HG02571 (cell line): ENCODE data around the gene GPR143.
"Not testable (repeated sequence)": the region's sequence is repeated elsewhere in the genome, so short reads cannot be mapped to it uniquely, and the experiment has no call there.

Experiments used
- ATAC-seq: cut with Tn5 transposase; IDR thresholded peaks from one replicate; pipeline ENCODE4 v1.9.1; 2021; ENCODE audit warnings: mild to moderate bottlenecking, moderate library complexity; ENCODE audit not compliant: unreplicated experiment

The GPR143 gene

DNA sequence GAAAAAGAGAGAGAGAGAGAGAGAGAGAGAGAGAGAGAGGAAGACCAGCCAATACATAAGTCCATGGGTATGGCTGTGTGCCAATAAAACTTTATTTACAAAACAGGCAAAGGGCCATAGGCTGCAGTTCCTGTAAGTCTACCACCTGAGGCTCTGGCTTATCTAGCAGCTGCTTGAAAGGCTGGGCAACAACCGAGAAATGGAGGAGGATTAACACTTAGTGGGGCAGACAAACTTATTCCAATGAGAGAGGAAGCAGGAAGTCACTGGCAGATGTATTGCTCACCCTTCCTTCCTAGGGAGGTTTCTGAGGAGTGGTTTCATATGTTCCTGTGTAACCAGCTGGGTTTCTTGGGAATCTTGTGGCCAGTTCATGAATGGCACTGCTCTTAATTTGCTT lies 4.7 kb upstream of the GPR143 start:
- ATAC-seq = no peak

DNA sequence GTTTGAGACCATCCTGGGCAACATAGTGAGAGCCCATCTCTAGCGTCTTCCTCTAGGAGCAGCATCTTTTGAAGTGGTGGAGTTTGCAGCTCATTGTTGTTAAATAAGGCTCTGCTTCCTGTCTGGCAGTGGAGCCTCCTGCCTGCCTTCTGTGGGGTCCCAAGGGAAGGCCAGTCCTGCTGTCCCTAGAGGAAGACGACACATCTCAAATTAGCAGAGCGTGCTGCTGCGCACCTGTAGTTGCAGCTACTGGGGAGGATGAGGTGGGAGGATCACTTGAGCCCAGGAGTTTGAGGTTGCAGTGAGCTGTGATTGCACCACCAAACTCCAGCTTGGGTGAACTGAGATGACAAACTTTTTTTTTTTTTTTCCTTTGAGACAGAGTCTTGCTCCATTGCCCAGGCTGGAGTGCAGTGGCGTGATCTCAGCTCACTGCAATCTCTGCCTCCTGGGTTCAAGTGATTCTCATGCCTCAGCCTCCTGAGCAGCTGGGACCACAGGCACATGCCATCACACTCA lies 2.7 kb upstream of the GPR143 start:
- not testable (repeated sequence) for ATAC-seq

DNA sequence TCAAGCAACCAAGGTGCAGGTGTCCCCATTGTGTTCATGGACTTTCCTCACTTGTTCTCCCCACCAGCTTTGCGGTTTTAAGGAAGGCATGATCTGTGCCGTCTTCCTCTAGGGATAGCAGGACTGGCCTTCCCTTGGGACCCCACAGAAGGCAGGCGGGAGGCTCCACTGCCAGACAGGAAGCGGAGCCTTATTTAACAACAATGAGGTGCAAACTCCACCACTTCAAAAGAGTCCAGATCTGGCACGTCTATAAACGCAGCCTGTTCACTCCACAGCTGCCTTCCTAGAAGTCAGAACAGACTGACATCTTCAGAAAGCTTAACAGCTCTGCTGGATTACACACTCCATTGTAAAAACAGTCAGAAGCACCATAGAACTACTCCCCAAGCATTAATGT lies 1.7 kb upstream of the GPR143 start:
- no peak for ATAC-seq

DNA sequence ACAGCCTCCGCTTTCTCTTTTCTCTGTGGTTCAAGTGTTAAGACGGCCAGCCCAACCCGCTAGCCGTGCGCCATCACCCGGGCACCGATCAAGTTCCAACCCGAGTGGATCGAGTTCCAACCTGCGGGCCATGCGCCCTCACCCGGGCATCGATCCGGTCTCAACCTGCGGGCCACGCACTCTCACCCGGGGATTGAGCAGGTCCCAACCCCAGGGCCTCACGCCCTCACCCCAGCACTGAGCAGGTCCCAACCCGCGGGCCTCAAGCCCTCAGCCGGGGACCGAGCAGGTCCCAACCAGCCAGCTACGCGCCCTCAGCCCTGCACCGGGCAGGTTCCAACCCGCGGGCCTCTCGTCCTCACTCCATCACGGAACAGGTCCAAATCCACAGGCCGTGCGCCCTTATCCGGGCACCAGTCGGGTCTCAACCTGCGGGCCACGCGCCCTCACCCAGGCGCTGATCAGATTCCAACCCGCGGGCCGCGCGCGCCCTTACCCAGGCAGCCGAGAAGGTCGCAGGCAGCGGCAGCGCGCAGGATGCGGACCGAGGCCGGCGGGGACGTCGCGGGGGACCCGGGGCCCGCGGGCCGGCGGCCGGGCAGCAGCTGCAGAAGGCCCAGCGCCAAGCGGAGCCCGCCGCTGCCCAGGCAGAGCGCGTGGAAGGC lies 443 bp downstream of the GPR143 start:
- no peak for ATAC-seq

DNA sequence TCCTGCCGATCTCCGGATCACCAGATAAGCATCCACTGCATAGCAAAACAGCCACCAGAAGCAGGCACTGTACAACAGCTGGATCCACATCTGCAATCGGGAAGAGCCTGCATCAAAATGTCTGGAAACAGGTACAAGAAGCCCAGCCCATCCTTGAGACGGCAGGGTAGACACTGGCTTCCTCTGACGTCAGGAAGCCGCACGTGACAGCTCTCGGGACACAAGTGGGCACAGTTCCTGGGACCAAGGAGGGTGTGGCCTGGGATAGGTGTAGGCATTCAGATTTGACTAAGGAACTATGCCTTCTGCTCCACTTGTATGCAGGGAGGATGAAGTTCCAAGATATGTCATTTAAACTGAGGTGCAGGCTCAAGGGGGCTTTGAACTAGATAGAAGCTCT lies 6.3 kb downstream of the GPR143 start:
- no peak for ATAC-seq

DNA sequence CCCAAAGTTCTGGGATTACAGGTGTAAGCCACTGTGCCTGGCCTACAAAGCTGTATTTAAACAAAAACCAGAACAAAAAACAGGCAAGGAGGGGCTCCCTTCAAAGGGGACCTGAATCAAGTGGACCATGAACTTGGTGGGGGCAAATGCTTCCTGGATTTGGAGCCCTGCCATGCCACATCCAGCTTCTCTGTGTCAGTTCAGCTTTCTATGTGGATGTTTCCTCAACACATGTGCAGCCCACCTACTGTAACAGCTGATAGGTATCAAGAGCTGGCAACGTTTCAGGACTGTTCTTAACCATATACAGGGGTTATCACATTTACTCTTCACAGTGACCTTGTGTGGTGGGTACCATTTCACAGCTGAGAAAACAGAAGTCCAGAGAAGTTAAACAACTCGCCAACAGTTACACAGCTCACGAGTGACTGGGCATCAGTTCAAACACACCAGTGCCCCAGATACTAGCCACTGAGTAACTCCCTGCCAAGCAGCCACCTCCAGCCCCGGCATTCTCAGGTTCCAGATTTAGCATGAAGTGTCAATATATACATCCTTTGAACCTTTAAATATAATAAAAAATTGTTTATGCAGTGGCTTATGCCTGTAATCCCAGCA lies 7.5 kb downstream of the GPR143 start:
- ATAC-seq = no peak

DNA sequence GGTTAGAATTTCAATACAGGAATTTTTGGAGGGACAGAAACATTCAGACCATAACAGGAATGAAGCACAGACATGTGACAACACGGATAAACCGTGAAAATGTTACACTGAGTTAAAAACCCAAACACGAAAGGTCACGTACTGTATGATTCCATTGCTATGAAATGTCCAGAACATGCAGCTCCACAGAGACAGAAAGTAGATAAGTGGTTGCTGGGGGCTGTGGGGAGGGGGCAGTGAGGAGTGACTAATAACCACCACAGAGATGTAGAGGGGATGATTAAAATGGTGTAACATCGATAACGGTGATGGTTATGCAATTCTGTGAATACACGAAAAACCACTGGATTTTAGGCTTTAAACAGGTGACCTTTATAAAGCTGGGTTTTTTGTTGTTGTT lies 8.3 kb downstream of the GPR143 start:
- ATAC-seq = no peak

DNA sequence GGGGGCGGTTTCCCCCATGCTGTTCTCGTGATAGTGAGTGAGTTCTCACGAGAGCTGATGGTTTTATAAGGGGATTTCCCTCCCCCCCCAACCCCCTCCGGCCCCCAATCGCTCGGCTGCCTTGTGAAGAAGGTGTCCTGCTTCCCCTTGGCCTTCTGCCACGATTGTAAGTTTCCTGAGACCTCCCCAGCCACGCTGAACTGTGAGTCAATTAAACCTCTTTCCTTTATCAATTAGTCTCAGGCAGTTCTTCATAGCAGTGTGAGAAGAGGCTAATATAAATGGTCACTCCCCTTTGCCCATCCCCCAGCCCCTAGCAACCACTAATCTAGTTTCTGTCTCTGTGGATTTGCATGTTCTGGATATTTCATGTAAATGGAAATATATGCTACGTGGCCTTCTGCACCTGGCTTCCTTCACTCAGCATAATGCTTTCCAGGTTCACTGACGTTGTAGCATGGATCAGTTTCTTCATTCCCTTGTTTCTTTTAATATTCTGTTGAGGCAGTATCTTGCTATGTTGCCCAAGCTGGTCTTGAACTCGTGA lies 16.4 kb downstream of the GPR143 start:
- no peak for ATAC-seq

DNA sequence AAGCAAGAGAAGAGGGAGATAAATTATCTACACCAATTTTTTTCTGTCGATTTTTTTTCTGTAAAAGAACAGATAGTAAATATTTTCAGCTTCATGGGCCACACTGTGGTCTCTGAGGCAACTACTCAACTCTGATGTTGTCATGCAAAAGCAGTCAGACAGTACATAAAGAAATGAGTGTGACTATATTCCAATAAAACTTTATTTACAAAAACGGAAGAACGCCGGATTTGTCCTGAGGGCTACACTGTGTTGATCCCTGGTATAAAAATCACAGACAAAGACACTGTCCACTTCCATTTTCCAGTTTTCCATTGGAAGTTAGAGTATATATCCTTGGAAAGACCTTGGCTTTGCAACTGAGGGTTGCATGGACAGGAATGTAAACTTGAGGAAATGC lies 18.0 kb downstream of the GPR143 start:
- ATAC-seq = no peak

DNA sequence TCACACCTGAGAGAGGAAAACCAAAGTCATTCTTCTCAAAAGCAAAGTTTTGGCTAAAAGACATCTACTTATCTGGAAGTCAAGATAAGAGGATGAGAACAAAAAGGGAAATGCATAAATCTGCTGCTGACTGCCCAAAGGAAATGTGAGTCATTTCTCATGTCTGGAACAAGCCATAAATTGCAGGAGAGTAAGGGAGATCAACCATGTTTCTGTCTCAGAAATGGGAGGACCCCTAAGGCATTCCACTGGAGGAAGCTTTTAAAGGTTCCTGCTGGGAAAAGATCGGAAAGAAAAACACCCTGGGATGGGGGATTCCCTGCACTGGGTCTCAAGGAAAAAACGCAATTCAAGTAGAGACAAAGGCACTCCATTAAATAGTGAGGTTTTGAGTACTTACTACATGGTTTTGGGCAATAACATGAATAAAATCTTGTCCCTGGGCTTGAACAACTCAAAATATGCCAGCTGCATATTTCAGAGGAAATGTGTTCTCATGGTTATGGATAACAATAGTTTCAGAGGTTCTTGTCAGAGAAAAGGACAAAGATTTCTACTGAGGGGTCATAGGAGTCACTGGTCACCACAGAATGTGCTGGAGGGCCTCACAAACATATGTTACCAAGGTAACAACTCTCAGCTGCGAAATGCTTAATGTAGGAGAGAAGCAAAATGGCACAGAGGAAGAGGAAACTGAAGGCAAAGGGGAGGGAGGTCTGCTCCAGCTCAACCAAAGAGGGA lies 19.3 kb downstream of the GPR143 start:
- ATAC-seq = no peak

DNA sequence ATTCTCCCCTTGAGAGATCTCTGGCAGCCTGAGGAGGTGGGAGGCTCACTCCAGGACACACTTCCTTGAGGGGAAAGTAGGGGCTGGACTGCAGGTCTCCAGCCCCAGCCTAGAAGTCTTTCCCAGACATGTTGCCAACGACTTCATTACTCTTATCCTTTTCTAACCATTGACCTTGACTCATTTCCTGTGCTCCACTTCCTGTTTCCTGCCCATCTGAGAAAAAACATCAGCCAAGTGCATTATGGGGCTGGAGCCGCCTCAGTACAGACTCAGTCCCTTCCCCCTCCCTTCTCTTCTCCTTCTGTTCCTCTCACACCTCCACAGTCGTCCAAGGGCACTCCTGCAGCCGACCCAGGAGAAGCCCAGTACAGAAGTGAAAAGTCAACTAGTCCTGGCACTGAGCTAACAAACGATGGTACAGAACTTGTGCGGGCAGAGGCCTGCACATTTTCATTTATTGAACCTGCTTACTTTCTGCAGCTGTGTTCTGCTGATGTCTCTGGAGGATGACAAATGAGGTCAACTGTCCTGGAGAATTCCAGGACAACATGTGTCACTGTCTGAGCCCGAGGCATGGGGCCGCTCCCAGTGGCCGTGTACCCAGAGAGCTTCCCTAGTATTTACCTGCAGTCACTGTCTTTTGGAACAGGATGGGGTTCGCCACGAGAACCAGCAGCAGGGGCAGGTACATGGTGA lies 20.1 kb downstream of the GPR143 start:
- ATAC-seq = no peak

DNA sequence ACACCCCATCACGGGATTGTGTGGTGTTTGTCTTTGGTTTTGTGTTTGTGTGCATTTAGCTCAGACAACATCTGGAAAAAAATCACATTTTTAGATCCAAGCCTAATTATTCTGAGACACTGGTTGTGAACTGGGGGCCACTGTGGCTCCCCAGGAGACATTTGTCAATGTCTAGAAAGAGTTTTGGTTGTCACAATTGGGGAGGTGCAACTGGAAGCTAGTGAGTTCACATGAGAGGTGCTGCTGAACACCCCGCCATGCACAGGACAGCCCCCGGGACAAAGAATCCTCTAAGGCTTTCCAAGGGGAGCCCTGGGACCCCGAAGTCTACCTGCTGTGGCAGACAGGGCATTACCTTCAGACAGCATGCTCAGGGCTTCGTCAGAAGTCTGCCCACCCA lies 26.5 kb downstream of the GPR143 start:
- ATAC-seq = no peak

DNA sequence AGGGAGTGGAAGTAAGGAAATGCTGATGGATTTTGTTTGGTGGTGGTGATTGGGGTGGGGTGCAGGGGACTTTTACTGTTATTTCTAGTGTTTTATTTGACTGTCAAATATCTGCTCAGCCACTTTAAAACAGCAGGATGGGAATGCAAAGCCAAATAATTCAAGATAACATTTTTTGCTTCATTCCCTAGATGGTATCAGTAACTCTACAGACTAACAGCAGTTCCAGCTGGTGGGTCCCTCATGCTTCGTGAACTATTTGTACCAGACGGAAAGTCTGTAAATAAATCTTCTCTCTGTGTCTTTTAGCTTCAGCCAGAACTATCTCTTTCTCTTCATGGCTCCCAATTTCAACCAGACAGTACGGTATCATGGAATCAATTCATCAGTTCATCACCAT lies 27.5 kb downstream of the GPR143 start:
- no peak for ATAC-seq

DNA sequence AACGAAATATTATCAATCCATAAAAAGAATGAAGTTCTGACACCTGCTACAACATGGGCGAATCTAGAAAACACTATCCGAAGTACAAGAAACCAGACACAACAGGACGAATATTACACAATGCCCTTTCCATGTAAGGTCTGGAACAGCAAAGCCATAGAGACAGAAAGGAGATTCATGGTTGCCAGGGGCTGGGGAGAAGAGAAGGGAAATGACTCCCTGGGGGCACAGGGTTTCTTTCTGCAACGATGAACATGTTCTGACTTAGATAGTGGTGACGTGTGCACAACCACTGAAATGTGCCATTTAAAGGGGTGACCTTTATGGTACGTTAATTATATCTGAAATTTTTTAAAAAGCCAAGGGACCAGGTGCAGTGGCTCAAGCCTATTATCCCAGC lies 28.3 kb downstream of the GPR143 start:
- ATAC-seq = no peak

DNA sequence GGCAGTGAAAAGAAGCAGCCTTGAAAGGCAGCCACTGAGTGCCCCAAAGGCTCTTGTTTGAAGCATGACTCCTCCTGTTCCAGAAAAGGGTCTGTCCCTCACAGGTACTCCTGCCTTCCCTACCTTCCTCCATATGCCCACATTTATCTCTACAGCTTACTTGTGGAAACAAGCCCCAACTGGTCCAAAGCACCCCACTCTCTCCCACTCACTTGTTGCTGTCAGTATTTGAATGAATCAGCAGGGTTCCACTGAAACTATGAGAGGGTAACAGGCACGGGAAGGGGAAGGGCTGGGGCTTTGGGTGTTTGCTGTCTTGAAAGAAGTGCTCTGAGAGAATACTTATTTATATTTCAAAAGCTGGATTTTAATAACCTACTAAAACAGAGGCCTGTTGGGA lies 34.9 kb downstream of the GPR143 start:
- ATAC-seq = peak; percentile 66

DNA sequence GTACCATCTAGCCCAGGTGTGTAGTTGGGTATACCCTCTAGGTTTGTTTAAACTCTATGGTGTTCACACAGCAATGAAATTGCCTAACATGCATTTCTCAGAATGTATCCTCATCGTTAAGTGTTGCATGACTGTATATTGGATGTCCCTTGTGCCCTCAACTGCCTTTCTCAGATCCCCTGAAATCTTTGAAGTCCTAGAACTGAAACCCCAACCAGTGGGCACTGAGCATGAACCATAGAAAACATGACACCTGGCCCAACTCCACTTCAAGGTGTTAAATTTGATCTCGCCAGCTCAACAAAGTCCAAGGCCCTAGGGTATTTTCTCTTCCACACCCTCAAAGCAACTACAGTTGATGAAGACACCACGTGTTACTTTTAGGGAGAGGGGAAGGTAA lies 35.6 kb downstream of the GPR143 start:
- no peak for ATAC-seq

DNA sequence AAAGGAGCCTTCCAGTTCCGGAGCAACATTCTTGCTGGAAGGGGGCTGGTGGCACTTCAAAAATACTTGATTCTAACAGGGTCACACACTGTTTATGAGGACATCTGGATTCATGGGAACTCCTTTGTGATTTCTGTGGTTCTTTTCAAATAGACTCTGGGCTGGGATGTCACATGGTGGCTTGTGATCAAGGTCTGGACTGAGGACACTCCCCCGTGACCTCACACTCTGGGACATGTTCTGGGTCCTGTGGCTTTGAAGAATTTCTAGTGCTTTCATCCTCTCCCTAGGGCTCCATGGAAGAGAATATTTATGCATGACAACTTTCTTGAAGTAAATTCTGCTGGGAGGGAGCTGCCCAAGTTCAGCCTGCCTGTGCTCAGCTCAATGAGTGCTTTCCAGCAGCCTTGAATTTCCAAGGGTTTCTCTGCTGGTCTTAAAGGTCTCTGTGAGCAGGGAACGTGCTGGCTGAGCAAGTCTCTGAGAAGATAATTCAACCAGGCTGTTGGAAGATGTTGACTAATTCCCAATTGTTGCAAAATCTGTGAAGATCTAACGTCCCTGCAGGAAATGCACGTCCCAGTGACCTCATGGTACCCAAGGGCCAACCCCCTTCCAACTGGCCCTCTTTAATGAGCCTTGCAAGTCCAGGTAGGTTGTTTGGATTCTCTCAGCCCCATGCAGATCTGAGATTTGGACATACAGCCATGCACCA lies 36.3 kb downstream of the GPR143 start:
- ATAC-seq = no peak

DNA sequence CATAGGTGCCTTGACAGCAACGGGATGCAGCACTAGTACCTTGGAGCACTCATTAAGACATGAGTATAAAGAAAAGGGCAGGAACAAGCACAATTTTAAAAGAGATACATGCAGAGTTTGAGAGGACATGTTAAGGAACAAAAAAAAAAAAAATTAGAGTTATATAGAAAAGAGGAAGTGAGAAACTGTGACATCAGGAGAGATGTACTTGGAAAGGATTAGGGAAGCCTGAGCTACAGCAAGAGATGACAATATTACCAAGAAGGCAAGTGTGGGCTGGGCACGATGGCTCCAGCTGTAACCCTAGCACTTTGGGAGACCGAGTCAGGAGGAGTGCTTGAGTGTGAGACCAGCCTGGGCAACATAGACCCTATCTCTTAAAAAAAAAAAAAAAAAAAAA lies 37.4 kb downstream of the GPR143 start:
- ATAC-seq = no peak

DNA sequence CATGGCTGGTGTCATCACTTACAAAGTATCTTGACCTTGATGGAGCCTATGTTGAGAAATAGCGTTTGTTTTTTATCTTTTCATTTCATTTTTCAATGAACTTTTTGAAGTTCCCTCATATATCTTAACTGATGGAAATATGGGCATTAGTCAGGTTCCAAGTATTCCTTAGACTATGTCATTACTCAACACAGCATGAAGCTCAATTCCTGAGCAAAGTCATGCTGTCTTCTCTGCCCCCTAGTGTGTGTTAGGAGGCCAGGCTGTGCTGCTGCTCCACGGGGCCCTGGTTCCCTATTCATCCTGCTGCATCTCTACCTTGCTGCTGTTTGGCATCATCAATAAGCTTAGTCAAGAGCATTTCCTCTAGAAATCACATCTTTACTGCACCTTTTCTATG lies 40.9 kb downstream of the GPR143 start:
- no peak for ATAC-seq

DNA sequence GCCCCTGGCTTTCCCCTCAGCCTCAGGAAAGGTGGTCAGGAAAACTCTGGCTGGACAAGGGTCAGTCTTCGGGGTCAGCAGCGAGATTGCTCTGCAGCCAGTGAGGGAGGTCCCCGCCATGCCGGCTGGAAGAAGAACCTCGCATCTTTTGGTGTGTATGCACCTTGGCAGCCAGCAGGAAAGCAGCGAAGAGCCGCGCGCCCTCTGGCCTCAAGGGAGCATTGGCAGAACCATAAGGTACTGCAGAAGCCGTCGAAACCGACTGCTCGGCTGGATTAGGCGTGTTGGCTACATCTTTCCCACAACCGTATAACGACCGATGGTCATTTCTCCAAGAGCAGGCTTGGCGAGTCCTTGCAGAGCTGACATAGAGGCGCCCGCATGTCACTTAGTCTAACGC lies 48.3 kb downstream of the GPR143 start:
- no peak for ATAC-seq

DNA sequence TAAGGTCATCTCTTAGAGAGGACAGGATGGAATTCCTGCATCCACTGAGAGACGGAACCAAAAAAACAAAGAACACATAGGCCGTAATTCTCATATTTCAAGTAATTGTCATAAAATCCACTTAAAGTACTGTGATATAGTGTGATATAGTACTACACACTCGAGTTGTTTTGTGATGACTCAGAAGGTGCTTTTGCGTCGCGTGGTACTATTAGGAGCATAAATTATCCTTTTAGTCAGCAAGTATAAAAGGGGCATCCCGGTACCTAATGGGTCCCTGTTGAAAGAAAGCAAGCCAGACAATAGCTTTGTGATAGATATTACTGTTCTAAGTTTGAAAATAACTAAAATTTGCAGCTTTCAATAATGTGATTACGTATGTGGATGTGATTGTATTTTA lies 55.3 kb downstream of the GPR143 start:
- ATAC-seq = no peak
